HG02852 (cell line): ENCODE results near the gene LRRC55.

Source experiments
- ATAC-seq: cut with Tn5 transposase; IDR thresholded peaks from one replicate; pipeline ENCODE4 v1.9.1; 2021; ENCODE audit warnings: mild to moderate bottlenecking, moderate library complexity; ENCODE audit not compliant: unreplicated experiment

The LRRC55 gene

GRCh38 chr11:57199330-57199729 lies 17.6 kb downstream of the LRRC55 start:
- no peak for ATAC-seq

GRCh38 chr11:57200917-57201316 lies 19.2 kb downstream of the LRRC55 start:
- no peak for ATAC-seq

- ATAC-seq = no peak
Measured at GRCh38 chr11:57202281-57202680, 20.5 kb downstream of the LRRC55 start.

GRCh38 chr11:57203359-57203758 lies 21.6 kb downstream of the LRRC55 start:
- no peak for ATAC-seq

GRCh38 chr11:57203882-57204480 lies 22.2 kb downstream of the LRRC55 start:
- ATAC-seq = no peak

GRCh38 chr11:57205041-57205641 lies 23.4 kb downstream of the LRRC55 start:
- ATAC-seq = no peak

GRCh38 chr11:57207168-57207567 lies 25.4 kb downstream of the LRRC55 start:
- ATAC-seq = no peak

- no peak for ATAC-seq
Measured at GRCh38 chr11:57210781-57211180, 29.0 kb downstream of the LRRC55 start.

- ATAC-seq = no peak
Measured at GRCh38 chr11:57213342-57214097, 31.8 kb downstream of the LRRC55 start.

- ATAC-seq = no peak
Measured at GRCh38 chr11:57214098-57214417, 32.3 kb downstream of the LRRC55 start.

- no peak for ATAC-seq
Measured at GRCh38 chr11:57214494-57214893, 32.7 kb downstream of the LRRC55 start.

GRCh38 chr11:57216463-57216862 lies 34.7 kb downstream of the LRRC55 start:
- ATAC-seq = no peak

- no peak for ATAC-seq
Measured at GRCh38 chr11:57217053-57217452, 35.3 kb downstream of the LRRC55 start.

- ATAC-seq = no peak
Measured at GRCh38 chr11:57219021-57219627, 37.4 kb downstream of the LRRC55 start.

- no peak for ATAC-seq
Measured at GRCh38 chr11:57222239-57222638, 40.5 kb downstream of the LRRC55 start.

GRCh38 chr11:57223601-57224000 lies 41.8 kb downstream of the LRRC55 start:
- no peak for ATAC-seq

- no peak for ATAC-seq
Measured at GRCh38 chr11:57224128-57224527, 42.4 kb downstream of the LRRC55 start.

GRCh38 chr11:57224537-57224936 lies 42.8 kb downstream of the LRRC55 start:
- no peak for ATAC-seq

GRCh38 chr11:57228600-57228999 lies 46.8 kb downstream of the LRRC55 start:
- no peak for ATAC-seq

GRCh38 chr11:57230316-57230715 lies 48.6 kb downstream of the LRRC55 start:
- no peak for ATAC-seq

GRCh38 chr11:57230791-57231538 lies 49.2 kb downstream of the LRRC55 start:
- ATAC-seq = no peak
